GM11168 (cell line): ENCODE data around the gene IRX6.

Experiments used
- in situ Hi-C: fragments of 300-500 bp; cut with MboI; formaldehyde crosslinking; loops from one replicate; pipeline ENCODE4 v1.12.0; 2022; ENCODE audit warnings: low sequenced_read_pairs; ENCODE audit not compliant: unreplicated experiment

Gene IRX6

GRCh38 chr16:55308973-55309372 is 15.0 kb upstream of the IRX6 start:
- in situ Hi-C loops: no loop called here

- in situ Hi-C loops: no loop called here
Observed at GRCh38 chr16:55322327-55322726, 1.7 kb upstream of the IRX6 start.

GRCh38 chr16:55324285-55325079 is 479 bp downstream of the IRX6 start:
- in situ Hi-C loops: no loop called here

DNA sequence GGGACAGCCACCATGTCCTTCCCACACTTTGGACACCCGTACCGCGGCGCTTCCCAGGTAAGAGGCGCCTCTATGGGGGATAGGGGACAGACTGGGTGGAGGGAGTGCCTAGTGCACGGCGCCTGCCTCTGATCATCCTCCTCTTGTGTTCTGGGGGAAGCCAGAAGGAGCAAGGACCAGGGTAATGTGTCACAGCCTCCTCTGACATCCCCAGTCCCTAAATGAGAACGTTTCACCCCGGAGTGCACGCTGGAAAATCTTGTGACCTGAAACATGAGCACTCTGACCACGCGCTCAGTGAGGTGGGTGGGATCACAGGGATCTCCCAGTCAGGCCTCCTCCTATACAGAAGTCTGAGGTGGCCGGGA is 1.1 kb downstream of the IRX6 start:
- in situ Hi-C loops: no loop called here

DNA sequence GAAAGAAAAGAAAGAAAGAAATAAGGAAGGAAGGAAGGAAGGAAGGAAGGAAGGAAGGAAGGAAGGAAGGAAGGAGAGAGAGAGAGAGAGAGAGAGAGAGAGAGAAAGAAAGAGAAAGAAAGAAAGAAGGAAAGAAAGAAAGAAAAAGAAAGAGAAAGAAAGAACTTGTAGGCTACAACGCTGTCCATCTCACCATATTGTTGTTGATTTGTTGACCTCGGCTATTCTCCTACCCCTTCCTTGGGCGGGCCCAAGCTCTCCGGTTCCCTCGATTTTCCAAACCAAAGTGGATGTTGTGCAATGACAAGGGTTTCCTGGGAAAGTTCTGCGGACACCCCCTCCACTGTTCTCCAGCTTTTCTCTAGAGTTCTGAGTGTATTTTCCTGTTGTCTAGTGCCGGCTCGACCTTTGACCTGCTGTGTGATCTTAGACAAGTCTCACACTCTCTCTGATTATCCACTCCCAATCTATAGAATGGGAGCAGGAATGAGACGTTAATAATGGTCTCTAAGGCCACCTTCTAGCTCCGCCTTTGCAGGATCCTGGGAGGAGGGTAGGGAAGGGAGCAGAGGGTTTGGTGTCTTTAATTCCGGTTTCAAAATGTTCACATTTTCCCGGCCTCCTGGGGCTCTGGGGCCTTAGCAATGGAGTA is 1.6 kb downstream of the IRX6 start:
- in situ Hi-C loops: no loop called here

DNA sequence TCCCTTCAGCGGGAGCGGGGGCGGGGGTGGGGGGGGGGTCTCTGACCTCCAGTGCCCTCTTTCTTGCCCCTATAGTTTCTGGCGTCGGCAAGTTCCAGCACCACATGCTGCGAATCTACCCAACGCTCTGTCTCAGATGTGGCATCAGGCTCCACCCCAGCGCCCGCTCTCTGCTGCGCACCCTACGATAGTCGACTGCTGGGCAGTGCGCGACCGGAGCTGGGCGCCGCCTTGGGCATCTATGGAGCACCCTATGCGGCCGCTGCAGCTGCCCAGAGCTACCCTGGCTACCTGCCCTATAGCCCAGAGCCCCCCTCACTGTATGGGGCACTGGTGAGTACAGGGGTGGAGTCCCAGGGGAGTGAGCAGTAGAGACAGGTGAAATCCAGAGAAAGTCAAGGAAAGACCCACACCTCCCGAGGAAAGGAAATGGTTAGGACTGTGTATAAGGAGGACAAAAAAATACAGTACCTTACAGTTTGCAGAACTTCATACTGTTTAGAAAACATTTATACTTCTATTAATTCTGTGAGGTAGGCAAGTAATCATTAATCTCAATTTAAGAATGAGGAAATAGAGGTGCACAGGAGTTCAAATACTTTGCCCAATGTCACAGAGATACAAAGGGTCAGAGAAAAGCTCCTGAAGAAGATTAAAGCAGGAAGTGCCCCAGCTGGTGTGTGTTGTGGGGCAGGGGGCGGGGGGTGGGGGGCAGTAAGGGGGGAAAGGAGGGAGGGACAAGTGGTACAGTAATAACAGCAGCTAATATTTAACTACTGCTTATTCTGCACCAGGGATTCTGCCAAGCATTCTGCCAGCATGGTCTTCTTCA is 2.5 kb downstream of the IRX6 start:
- in situ Hi-C loops: no loop called here

DNA sequence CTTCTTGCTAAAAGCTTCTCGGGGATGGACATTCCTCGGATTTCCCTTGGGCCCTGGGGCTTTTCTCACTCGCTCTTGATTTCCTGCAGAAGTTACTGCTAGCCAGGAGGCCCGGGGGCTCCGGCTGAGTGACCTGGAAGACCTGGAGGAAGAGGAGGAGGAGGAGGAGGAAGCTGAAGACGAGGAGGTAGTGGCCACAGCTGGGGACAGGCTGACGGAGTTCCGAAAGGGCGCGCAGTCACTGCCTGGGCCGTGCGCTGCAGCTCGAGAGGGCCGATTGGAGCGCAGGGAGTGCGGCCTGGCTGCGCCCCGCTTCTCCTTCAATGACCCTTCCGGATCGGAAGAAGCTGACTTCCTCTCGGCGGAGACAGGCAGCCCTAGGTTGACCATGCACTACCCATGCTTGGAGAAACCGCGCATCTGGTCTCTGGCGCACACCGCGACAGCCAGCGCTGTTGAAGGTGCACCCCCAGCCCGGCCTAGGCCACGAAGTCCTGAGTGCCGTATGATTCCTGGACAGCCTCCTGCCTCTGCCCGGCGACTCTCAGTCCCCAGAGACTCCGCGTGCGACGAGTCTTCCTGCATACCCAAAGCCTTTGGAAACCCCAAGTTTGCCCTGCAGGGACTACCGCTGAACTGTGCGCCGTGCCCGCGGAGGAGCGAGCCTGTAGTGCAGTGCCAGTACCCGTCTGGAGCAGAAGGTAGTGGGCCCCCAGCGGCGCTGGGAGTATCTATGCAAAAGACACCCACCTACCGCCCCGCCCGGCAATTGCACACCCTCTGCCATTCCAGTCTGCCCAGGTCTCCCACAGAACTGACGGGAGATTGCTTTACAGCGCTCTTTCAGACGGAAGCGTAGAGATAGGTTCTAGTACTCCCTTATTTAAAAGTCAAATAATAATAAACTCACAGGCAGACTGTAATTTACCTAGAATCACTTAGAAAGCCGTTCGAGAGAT is 4.9 kb downstream of the IRX6 start:
- in situ Hi-C loops: no loop called here

- in situ Hi-C loops: no loop called here
Observed at GRCh38 chr16:55329791-55330428, 5.9 kb downstream of the IRX6 start.

DNA sequence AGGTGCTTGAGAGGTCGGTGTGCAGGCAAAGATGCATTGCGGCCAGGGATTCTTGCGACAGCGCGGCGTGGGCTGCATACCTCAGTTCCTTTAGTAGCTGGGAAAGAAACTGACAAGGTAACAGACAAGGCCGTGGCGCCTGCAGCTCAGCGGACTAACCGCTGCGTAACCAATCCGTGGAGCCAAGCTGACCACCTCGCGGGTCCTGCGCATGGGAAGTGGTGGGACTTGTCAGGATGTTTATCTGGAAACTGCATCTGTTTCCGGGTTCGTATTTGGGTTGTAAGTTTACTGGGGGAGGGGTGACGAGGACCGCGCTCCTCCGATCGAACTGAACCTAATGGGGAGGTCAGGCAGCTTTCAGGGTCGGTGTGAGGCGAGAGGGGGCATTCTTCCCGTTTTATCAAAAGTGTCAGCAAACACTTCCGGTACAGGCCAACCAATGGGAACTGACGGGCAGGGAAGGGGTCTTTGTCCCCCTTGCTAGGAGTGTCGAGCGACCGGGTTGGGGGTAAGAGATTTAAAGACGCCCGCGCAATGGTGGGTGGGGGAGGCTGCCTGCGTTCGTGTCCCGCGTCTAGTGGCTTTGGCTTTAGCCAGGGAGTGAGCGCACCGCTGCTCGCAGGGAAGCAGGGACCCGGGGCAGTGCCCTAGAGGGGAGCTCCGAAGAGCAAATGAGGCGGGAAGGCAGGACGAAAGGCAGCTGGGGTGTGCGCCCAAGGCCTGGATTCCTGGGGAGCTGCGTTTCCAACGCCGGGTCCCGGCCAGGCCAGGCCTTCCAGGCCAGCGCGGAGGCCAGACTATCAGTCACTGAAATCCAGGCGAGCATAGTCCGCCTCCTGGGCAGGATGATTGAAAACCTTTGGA is 7.0 kb downstream of the IRX6 start:
- in situ Hi-C loops: no loop called here

DNA sequence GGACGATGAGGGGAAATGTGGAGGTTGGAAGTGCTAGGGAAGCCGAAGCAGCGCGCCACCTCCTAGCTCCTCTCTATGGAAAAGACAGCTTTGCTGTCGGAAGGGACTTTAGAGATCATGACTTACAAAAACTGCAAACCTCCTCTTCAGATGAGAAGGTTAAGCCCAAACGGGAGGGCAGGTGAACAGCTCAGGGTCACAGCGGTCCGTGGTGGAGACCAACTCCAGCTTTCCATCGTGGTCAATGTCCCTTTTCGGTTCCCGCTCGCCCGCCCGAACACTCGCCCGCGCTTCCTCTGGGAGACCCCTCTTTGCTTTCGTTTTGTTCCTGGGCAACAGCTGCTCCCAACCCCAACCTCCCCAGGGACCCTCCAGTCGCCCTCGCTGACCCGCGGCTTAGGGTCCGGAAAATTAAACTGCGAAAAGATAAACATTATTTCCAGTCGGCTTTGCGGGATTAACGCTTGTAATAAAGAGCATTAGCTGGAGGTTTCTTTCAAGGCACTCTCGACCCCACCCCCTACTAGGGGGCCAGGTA is 7.7 kb downstream of the IRX6 start:
- in situ Hi-C loops: no loop called here

GRCh38 chr16:55333684-55334083 is 9.7 kb downstream of the IRX6 start:
- in situ Hi-C loops: no loop called here

- in situ Hi-C loops: no loop called here
Observed at GRCh38 chr16:55338646-55339045, 14.6 kb downstream of the IRX6 start.

GRCh38 chr16:55340445-55340844 is 16.4 kb downstream of the IRX6 start:
- in situ Hi-C loops: no loop called here

DNA sequence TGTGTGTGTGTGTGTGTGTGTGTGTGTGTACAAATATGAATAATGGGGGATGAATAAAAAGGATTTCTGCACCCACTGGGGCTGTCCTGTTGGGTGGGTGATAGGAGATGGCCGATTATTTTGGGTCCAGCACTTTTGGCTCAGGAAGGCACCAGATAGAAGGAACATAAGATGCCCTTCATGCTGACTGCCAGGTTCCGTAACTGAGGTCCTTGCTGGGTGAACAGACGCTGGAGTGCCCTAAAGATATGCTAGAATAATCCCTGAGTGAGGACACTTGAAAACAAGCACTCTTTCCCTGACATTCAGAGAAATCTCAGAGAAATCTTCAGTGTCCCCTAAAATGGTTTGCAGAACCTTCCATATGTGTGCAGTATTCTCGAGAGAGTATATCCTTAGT is 17.7 kb downstream of the IRX6 start:
- in situ Hi-C loops: no loop called here

- in situ Hi-C loops: no loop called here
Observed at GRCh38 chr16:55346475-55346874, 22.5 kb downstream of the IRX6 start.

DNA sequence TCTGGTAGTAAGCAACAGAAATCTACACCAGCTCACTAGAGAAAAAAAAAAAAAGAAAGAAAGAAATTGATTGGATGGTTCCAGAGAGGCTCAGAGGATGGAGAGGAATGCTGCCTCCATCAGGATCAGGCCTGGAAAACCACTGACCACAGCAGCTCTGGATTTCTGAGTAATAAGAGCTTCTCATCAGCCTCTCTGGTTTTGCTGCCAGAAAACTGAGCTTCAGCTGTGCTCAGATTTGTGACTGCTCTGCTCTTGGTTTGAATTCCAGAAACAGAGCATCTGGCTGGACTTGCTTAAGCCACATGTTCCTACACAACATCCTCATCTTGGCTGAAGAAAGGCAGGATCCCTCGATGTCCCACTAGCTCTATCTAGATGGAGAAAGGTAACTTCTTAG is 25.9 kb downstream of the IRX6 start:
- in situ Hi-C loops: no loop called here

- in situ Hi-C loops: no loop called here
Observed at GRCh38 chr16:55350984-55351383, 27.0 kb downstream of the IRX6 start.

DNA sequence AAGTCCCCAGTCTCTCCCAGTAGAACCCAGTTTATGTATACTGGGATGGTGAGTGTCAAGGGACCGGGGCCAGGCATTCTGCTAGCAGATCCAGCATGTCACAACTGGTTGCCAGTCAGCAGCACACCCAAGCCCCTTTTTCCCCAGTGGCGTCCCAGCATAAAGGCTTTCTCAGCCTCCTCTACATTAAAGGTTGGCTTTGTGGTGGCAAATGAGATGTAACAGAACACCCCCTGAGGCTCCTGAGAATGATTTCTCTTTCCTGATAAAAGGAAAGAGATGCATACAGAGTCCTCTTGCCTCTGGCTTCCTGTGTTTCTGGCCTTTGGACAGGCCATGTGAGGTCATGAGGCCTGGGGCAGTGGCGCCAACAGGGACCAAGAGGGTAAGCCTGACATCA is 27.9 kb downstream of the IRX6 start:
- in situ Hi-C loops: no loop called here
